PC-9 (cell line): ENCODE results near the gene AKR1C1. TPM values are rescaled to one million over a fixed set of nuclear protein-coding genes. Genes with fewer than 3 reads are reported as not detected.

Experiments used
- total RNA-seq: library from RNA; stranded (reverse); gene quantifications from 2 replicates; pipeline ENCODE4 v1.2.3, GENCODE V29; 2021

The AKR1C1 gene
- total RNA-seq, 1 experiment from 2014 or later = 1,313 TPM

Other genes with a start within 250 kb of the AKR1C1 start
- gene AKR1E2, start 137.2 kb upstream of the AKR1C1 start, total RNA-seq = 1.9 and 2.0 TPM in 2 replicates
- 1,997 and 2,032 TPM in 2 replicates for gene AKR1C2, start 40.4 kb downstream of the AKR1C1 start, total RNA-seq
- 1,870 and 1,886 TPM in 2 replicates for gene AKR1C3, start 131.0 kb downstream of the AKR1C1 start, total RNA-seq
- 2.7 and 4.0 TPM in 2 replicates for gene AKR1C8, start 221.7 kb downstream of the AKR1C1 start, total RNA-seq
- not detected in 2 replicates for gene AKR1C4, start 233.4 kb downstream of the AKR1C1 start, total RNA-seq